ENCODE data around the gene TRPT1. TPM values are rescaled to one million over a fixed set of nuclear protein-coding genes. Genes with fewer than 3 reads are reported as not detected.

Gene TRPT1
- total and polyA plus RNA-seq, 2 experiments from 2014 or later = 36.9 to 52.2 TPM

- no peaks in the 10 kb centered on the region for H3K9me2 ChIP-seq (ENCODE audit: insufficient read depth)
- peak overlapping the region; percentile 73 for H3K4me3 ChIP-seq
- peak overlapping the region; percentile 94 for H3K4me2 ChIP-seq
- Mint-ChIP-seq H3K4me3 (peak overlapping the region; percentile 94), H3K9me3 (peaks cover 3% of the 10 kb centered on the region; the same call in 2 of the 3 replicates), H3K36me3 (ENCODE audit: low read depth) (peaks cover 37% of the 10 kb centered on the region), H3K27ac (peak overlapping the region; percentile 73; the same call in 1 of the 2 replicates), H3K4me1 (peaks cover 23% of the 10 kb centered on the region), H3K27me3 (ENCODE audit: insufficient read depth, low read depth, poor library complexity) (peaks cover 23% of the 10 kb centered on the region)
- H3K79me2 ChIP-seq (replicated peaks; ENCODE audit: insufficient read depth) = no peaks in the 10 kb centered on the region
- ATAC-seq (no peak), DNase-seq (ENCODE audit: low spot score) (no peak)
- H2AFZ ChIP-seq = no peak overlapping the region
- H3F3A ChIP-seq (replicated peaks; ENCODE audit: low read depth) = peaks cover 33% of the 10 kb centered on the region
- TF ChIP-seq NANOG (IDR thresholded peaks at IDR 0.05; ENCODE audit: borderline replicate concordance) (no peak), ZNF462 (CRISPR knock-in tag; IDR thresholded peaks at IDR 0.05) (no peak), CREB1 (CRISPR knock-in tag; IDR thresholded peaks at IDR 0.05; ENCODE audit: low read depth) (no peak), STAT1 (IDR thresholded peaks at IDR 0.05; ENCODE audit: unreplicated experiment) (no peak), ZNF114 (CRISPR knock-in tag; IDR thresholded peaks at IDR 0.05) (no peak), EZH2phosphoT487 (IDR thresholded peaks at IDR 0.05; ENCODE audit: unreplicated experiment) (no peak), POLR2AphosphoS5 (IDR thresholded peaks at IDR 0.05; ENCODE audit: low read depth) (no peak), CTCF (conservative IDR thresholded peaks at IDR 0.05; ENCODE audit: low read depth in 2 of 2) (no peak), JUNB (IDR thresholded peaks at IDR 0.05; ENCODE audit: unreplicated experiment) (no peak), ZNF331 (CRISPR knock-in tag; IDR thresholded peaks at IDR 0.05; ENCODE audit: low read depth) (no peak), EZH2 (IDR thresholded peaks at IDR 0.05; ENCODE audit: low read depth, unreplicated experiment) (no peak), ETS1 (IDR thresholded peaks at IDR 0.05) (no peak)
- H3K27ac ChIP-seq (ENCODE audit: low read depth) = peak overlapping the region; percentile 81
- no peaks in the 10 kb centered on the region for H4K20me1 ChIP-seq (replicated peaks; ENCODE audit: insufficient read depth)
- no peaks in the 10 kb centered on the region for H3K27me3 ChIP-seq (ENCODE audit: insufficient read depth)
- H3K4me1 ChIP-seq (ENCODE audit: insufficient read depth) = peaks cover 11% of the 10 kb centered on the region; the same call in 1 of the 2 replicates
- H3K36me3 ChIP-seq (ENCODE audit: insufficient read depth) = no peaks in the 10 kb centered on the region; the same call in 1 of the 2 replicates
These were observed 42.3 kb upstream of the TRPT1 start for GRCh38 chr11:64268025-64268892.
